Cortex of kidney (tissue), 1 donor: ENCODE measurements around the gene SST.

ENCODE experiments used
- DNase-seq: peaks from one replicate; lab custom pipeline; 2025; lab: John Stamatoyannopoulos, UW

SST gene

GRCh38 chr3:187629711-187630110 lies 40.5 kb downstream of the SST start:
- no peak for DNase-seq

GRCh38 chr3:187628169-187628568 lies 42.0 kb downstream of the SST start:
- DNase-seq, result no peak

- DNase-seq, result no peak
These were observed 43.6 kb downstream of the SST start for GRCh38 chr3:187626581-187626980.

- no peak for DNase-seq
These were observed 45.6 kb downstream of the SST start for GRCh38 chr3:187624588-187624987.

- no peak for DNase-seq
These were observed 46.8 kb downstream of the SST start for GRCh38 chr3:187623285-187623814.

- no peak for DNase-seq
These were observed 48.3 kb downstream of the SST start for GRCh38 chr3:187621881-187622280.

GRCh38 chr3:187619461-187619860 lies 50.7 kb downstream of the SST start:
- DNase-seq, result no peak
